GM12878 (cell line): Measurements from ENCODE around the gene TRMT1. TPM values are rescaled to one million over a fixed set of nuclear protein-coding genes. Genes with fewer than 3 reads are reported as not detected.

Experiments
- ATAC-seq: fragments of 200-7000 bp; cut with Tn5 transposase; 3 replicates; pipeline ENCODE4 v1.9.1; 2020; ENCODE audit warnings: mild to moderate bottlenecking, moderate library complexity
- BruUV-seq: library from RNA; stranded (reverse); fragments of 400-500 nt; replicated peaks from 2 replicates; lab custom pipeline; 2021; lab: Mats Ljungman, UMichigan
- CTCF ChIA-PET: fragments of 300-600 bp; sonication (Branson Sonifier 250); formaldehyde crosslinking; extraction: SDS; loops from one replicate; lab custom pipeline; 2021; ENCODE audit warnings: inconsistent platforms; lab: Yijun Ruan, JAX
- POLR2A ChIA-PET: fragments of 350-600 bp; formaldehyde crosslinking; extraction: SDS; loops from one replicate; lab custom pipeline; 2021; ENCODE audit warnings: inconsistent platforms; lab: Charles Lee
- RAD21 ChIA-PET: fragments of 300-600 bp; sonication (Branson Sonifier 250); formaldehyde crosslinking; loops from one replicate; lab custom pipeline; 2023; ENCODE audit warnings: antibody characterized with exemption; ENCODE audit not compliant: unreplicated experiment; lab: Charles Lee
- SMC1A ChIA-PET: fragments of 300-600 bp; sonication (Branson Sonifier 250); formaldehyde crosslinking; loops from one replicate; lab custom pipeline; 2023; ENCODE audit not compliant: unreplicated experiment, uncharacterized antibody; lab: Charles Lee
- DNase-seq: peaks from one replicate; pipeline ENCODE4 v3.0.0-alpha.2; 2011; ENCODE audit warnings: low read depth, low spot score
- FAIRE-seq: peaks from 3 replicates; lab custom pipeline; 2011; peaks lifted over from hg19 to GRCh38; lab: Jason Lieb, UNC
- H2AFZ ChIP-seq: 2 replicates; pipeline ENCODE4 v1.6.0; 2011; ENCODE audit warnings: low read depth, low read length, control low read depth; ENCODE audit not compliant: control insufficient read depth
- H3K27ac ChIP-seq: 2 replicates; pipeline ENCODE4 v1.5.1; 2011; ENCODE audit warnings: control low read depth; ENCODE audit not compliant: control insufficient read depth, insufficient read depth
- H3K27me3 ChIP-seq, 2 experiments: replicated peaks in 1 of 2; 2 replicates each; pipeline versions ENCODE4 v1.6.0 to v1.6.1; 2011; ENCODE audit warnings: low read length in 1 of 2; ENCODE audit not compliant: control insufficient read depth in 2 of 2, insufficient read depth in 2 of 2
- H3K36me3 ChIP-seq, 2 experiments: 2 replicates each; pipeline ENCODE4 v1.5.1; 2011; ENCODE audit warnings: low read length in 1 of 2; ENCODE audit not compliant: control insufficient read depth in 2 of 2, insufficient read depth in 2 of 2
- H3K4me1 ChIP-seq: 2 replicates; pipeline ENCODE4 v1.6.1; 2011; ENCODE audit warnings: mild to moderate bottlenecking, low read length, moderate library complexity, mixed read lengths; ENCODE audit not compliant: control insufficient read depth, insufficient read depth
- H3K4me2 ChIP-seq: 2 replicates; pipeline ENCODE4 v1.6.0; 2011; ENCODE audit warnings: control low read depth; ENCODE audit not compliant: control insufficient read depth, insufficient read depth
- H3K4me3 ChIP-seq: fragments of 200-600 bp; sonication (generic); 2 replicates; pipeline ENCODE4 v1.5.1; 2016
- H3K79me2 ChIP-seq: 2 replicates; pipeline ENCODE4 v1.6.0; 2011; ENCODE audit warnings: low read length; ENCODE audit not compliant: control insufficient read depth, insufficient read depth
- H3K9ac ChIP-seq: 2 replicates; pipeline ENCODE4 v1.8.0; 2011; ENCODE audit warnings: low read length, control low read depth, mixed read lengths; ENCODE audit not compliant: control insufficient read depth, insufficient read depth
- H3K9me3 ChIP-seq: replicated peaks from 3 replicates; pipeline ENCODE4 v1.5.1; 2011; ENCODE audit warnings: mild to moderate bottlenecking, low read length; ENCODE audit not compliant: control insufficient read depth, insufficient read depth
- H4K20me1 ChIP-seq: 2 replicates; pipeline ENCODE4 v1.6.0; 2011; ENCODE audit not compliant: control insufficient read depth, insufficient read depth
- GABPA ChIP-seq: IDR thresholded peaks from 2 replicates; pipeline ENCODE4 v1.6.1; 2014; ENCODE audit warnings: antibody characterized with exemption, low read depth, mild to moderate bottlenecking, inconsistent platforms
- HCFC1 ChIP-seq: fragments of 150-350 bp; IDR thresholded peaks from 2 replicates; pipeline ENCODE4 v1.6.1; 2014; ENCODE audit warnings: low read length
- HDAC2 ChIP-seq: fragments of 200-600 bp; sonication (generic); IDR thresholded peaks from 2 replicates; pipeline ENCODE4 v1.6.1; 2017
- JUNB ChIP-seq: IDR thresholded peaks from 2 replicates; pipeline ENCODE4 v1.6.1; 2016; ENCODE audit warnings: antibody characterized with exemption, mild to moderate bottlenecking
- MEF2A ChIP-seq: IDR thresholded peaks from 2 replicates; pipeline ENCODE4 v1.6.1; 2011; ENCODE audit warnings: low read depth, mild to moderate bottlenecking, low read length, moderate library complexity; ENCODE audit not compliant: insufficient read depth
- MEF2B ChIP-seq: fragments of 450-650 bp; IDR thresholded peaks from 2 replicates; pipeline ENCODE4 v1.6.1; 2018; ENCODE audit warnings: mild to moderate bottlenecking, moderate library complexity; ENCODE audit not compliant: partially characterized antibody, poor library complexity, severe bottlenecking
- MXI1 ChIP-seq: fragments of 150-350 bp; IDR thresholded peaks from 2 replicates; pipeline ENCODE4 v1.6.1; 2011; ENCODE audit warnings: low read depth, mild to moderate bottlenecking, inconsistent platforms, low read length, improper control_type of control experiment
- NFXL1 ChIP-seq: fragments of 450-650 bp; IDR thresholded peaks from 2 replicates; pipeline ENCODE4 v1.6.1; 2017; ENCODE audit warnings: antibody characterized with exemption, mild to moderate bottlenecking, borderline replicate concordance
- NFYA ChIP-seq: IDR thresholded peaks from 2 replicates; pipeline ENCODE4 v1.6.1; 2011; ENCODE audit warnings: low read depth, mild to moderate bottlenecking, low read length, improper control_type of control experiment, borderline replicate concordance
- NR2C2 ChIP-seq: IDR thresholded peaks from 2 replicates; pipeline ENCODE4 v1.6.1; 2011; ENCODE audit warnings: borderline replicate concordance, low read depth; ENCODE audit not compliant: control insufficient read depth, insufficient read length
- PML ChIP-seq: IDR thresholded peaks from 2 replicates; pipeline ENCODE4 v1.6.1; 2012; ENCODE audit warnings: low read length, inconsistent platforms
- POLR2AphosphoS5 ChIP-seq: IDR thresholded peaks from 2 replicates; pipeline ENCODE4 v1.6.1; 2011; ENCODE audit warnings: mild to moderate bottlenecking, low read length, inconsistent platforms
- RCOR1 ChIP-seq: conservative IDR thresholded peaks from 2 replicates; pipeline ENCODE4 v1.6.1; 2012; ENCODE audit warnings: low read depth, low read length, improper control_type of control experiment
- SMC3 ChIP-seq: IDR thresholded peaks from 2 replicates; pipeline ENCODE4 v1.6.1; 2011; ENCODE audit warnings: low read length, improper control_type of control experiment, borderline replicate concordance
- SREBF1 ChIP-seq: IDR thresholded peaks from 2 replicates; pipeline ENCODE4 v1.6.1; 2012; ENCODE audit warnings: mild to moderate bottlenecking, low read length
- TARDBP ChIP-seq: IDR thresholded peaks from 2 replicates; pipeline ENCODE4 v1.6.1; 2016; ENCODE audit warnings: borderline replicate concordance
- WRNIP1 ChIP-seq: IDR thresholded peaks from 2 replicates; pipeline ENCODE4 v1.6.1; 2011; ENCODE audit warnings: low read depth, low read length, improper control_type of control experiment, borderline replicate concordance
- ZNF207 ChIP-seq: fragments of 450-650 bp; IDR thresholded peaks from 2 replicates; pipeline ENCODE4 v1.6.1; 2014; ENCODE audit warnings: antibody characterized with exemption, mild to moderate bottlenecking, borderline replicate concordance
- WGBS: methylation state at CpG from one replicate; pipeline ENCODE4 v1.1.6; 2016; ENCODE audit warnings: low lambda C conversion rate; ENCODE audit not compliant: insufficient replicate concordance, insufficient coverage; ENCODE audit errors: missing lambda C conversion rate; 5-methylcytosine and 5-hydroxymethylcytosine counted together
- in situ Hi-C: fragments of 300-500 bp; cut with MboI; formaldehyde crosslinking; loops from 9 replicates; pipeline ENCODE4 v1.14.3; 2018; ENCODE audit warnings: mixed read lengths
- intact Hi-C: fragments of 100-400 bp; cut with micrococcal nuclease; formaldehyde crosslinking; loops from one replicate; pipeline ENCODE4 v1.14.2; 2022; ENCODE audit not compliant: unreplicated experiment
- polyA plus RNA-seq, 11 experiments: library from polyadenylated mRNA; depleted of rRNA in 4 of 11; unstranded in 6 of 11; stranded (reverse) in 5 of 11; fragments of >200 nt; fragmentation: Nextera tagmentation in 4 of 11; fragmentation: Illumina TruSeq in 1 of 11; extraction: Ambion mirVana in 4 of 11; extraction: Trizol in 1 of 11; gene quantifications; 1 replicate in 1 of 11; 2 replicates in 10 of 11; pipeline versions ENCODE4 v1.2.1 to v1.2.3, GENCODE V29; 2011 to 2016; ENCODE audit warnings: inconsistent platforms in 2 of 11, missing spikeins in 2 of 11, low read depth in 1 of 11
- total RNA-seq, 4 experiments: library from RNA; depleted of rRNA in 3 of 4; stranded (reverse); fragments of >200 nt in 3 of 4; fragmentation: Illumina TruSeq in 1 of 4; extraction: Trizol in 1 of 4; gene quantifications; 2 replicates each; pipeline versions ENCODE4 v1.2.1 to v1.2.3, GENCODE V29; 2013 to 2021

TRMT1 gene
- total and polyA plus RNA-seq, 10 of the 15 experiments (the other 5 are each of a cell fraction or from before 2014, with no cell fraction given): 3.4 to 68.8 (median 34.8) TPM

DNA sequence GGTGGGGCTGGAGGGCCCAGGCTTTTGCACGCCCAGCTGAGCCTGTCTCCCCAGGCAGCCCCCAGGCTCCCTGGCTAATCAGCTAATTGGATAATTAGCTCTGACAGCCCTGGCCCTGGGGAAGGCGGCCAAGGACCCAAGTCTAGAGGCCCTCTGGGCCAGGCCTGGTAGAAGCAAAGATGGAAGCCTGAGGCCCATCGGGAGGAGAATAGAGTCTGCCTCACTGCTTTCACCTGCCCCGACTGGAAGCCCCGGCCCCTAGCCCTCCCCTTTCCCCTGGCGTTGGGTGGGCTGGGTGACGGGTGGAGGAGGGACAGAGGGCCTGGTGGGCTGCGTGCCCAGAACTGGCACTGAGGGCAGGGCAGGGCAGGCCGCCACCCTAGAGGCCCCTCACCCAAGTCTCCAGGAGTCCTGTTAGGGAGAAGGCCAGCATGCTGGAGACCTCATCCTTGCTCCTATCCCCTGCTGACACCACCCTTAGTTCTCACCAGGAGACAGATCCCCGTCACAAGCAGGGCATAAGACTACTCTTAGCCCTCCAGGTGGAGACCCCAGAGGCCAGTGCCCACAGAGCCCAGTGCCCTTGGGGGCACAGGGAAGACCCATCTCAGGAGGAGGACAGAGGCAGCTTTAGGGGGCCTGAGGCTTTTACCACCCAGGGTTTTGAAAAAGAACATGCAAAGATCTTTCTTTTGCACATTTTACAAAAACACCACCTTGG lies 25.9 kb downstream of the TRMT1 start:
- ChIA-PET CTCF (interaction anchor here (1.0 to 8.0 kb wide), 3 partner anchors 29 to 125 kb away, joined by 5 to 145 read pairs (median 8); no protein-coding TSS in a partner anchor), POLR2A (interaction anchor here (0.6 kb wide), 1 partner anchor 116 kb away, joined by 3 read pairs; no protein-coding TSS in a partner anchor), SMC1A (interaction anchor here (2.0 kb wide), 1 partner anchor 114 kb away, joined by 7 read pairs; no protein-coding TSS in a partner anchor)
- Histone ChIP-seq H2AFZ (no peak overlapping the region), H3K4me3 (no peak overlapping the region), H3K9ac (no peak overlapping the region), H3K27me3 (peaks cover 0 to 2% of the 10 kb centered on the region in 2 experiments; a peak in 1 of 4 replicates), H3K4me1 (peaks cover 14% of the 10 kb centered on the region), H3K9me3 (no peaks in the 10 kb centered on the region), H4K20me1 (no peaks in the 10 kb centered on the region), H3K27ac (no peak overlapping the region), H3K4me2 (no peak overlapping the region), H3K36me3 (no peaks in the 10 kb centered on the region), H3K79me2 (no peaks in the 10 kb centered on the region)
- intact Hi-C loops (loop anchor here (10.0 kb wide), 1 partner anchor 56 kb away; no protein-coding TSS in a partner anchor), in situ Hi-C loops (loop anchor here (5.0 to 10.0 kb wide), 2 partner anchors 113 to 206 kb away; partner anchors contain the start of genes DNASE2 and KLF1)
- BruUV-seq: no TSS peak
- DNase-seq: no peak
- ATAC-seq: no peak
- WGBS: 42% methylated on average over 6 of the region's 10 CpGs
- TF ChIP-seq MEF2A (no peak), GABPA (no peak), NFYA (no peak), TARDBP (no peak), NFXL1 (no peak), HCFC1 (no peak), JUNB (no peak), POLR2AphosphoS5 (no peak), HDAC2 (no peak), RCOR1 (no peak), SREBF1 (no peak), PML (no peak), WRNIP1 (no peak), MXI1 (no peak), ZNF207 (no peak), SMC3 (no peak), NR2C2 (no peak), MEF2B (no peak)
- TF ChIP-seq, all 136 proteins: peak for 0
- RAD21 ChIA-PET: interaction anchor here (1.4 to 1.5 kb wide), 2 partner anchors 114 to 125 kb away, joined by 3 to 9 read pairs; no protein-coding TSS in a partner anchor
- FAIRE-seq: no peak
